Mesenteric fat pad (tissue), 1 donor: ENCODE data around the gene MLXIPL. TPM values are rescaled to one million over a fixed set of nuclear protein-coding genes. Genes with fewer than 3 reads are reported as not detected.
"Not testable (repeated sequence)": the region's sequence is repeated elsewhere in the genome, so short reads cannot be mapped to it uniquely, and the experiment has no call there.

Experiments used
- DNase-seq: peaks from one replicate; pipeline ENCODE4 v3.0.0-alpha.2; 2020; ENCODE audit warnings: low spot score
- total RNA-seq: library from RNA; stranded (reverse); fragmentation: NEBNext Ultra II Directional; extraction: Animal tissue kit (Norgen Biotek cat#: 25700); gene quantifications from one replicate; pipeline ENCODE4 v1.2.1, GENCODE V29; 2021
- donor health status: DM: yes; HTN: yes; CAD: no.

Gene MLXIPL
- total RNA-seq, 1 donor from 2014 or later: 91.5 TPM

- DNase-seq: no peak
Measured at GRCh38 chr7:73645643-73646174, 21.4 kb upstream of the MLXIPL start.

GRCh38 chr7:73644688-73645286 is 20.5 kb upstream of the MLXIPL start:
- no peak for DNase-seq

DNA sequence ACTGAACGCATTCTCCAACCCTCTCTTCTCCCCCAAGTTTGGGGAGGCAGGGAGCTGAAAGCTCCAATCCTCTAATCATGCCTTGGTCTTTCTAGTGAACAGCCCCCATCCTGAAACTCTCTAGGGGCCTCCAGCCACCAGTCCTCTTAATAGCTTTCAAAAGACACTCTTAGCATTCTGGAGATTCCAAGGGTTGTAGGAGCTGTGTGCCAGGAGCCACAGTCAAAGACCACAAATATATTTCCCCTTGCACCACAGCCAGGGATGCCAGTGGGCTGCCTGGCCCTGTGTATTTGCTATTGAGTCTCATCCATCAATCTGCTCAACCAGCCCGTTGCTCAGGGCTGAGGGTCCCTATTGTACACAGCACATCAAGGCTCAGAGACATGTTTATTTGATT is 18.5 kb upstream of the MLXIPL start:
- DNase-seq: no peak

DNA sequence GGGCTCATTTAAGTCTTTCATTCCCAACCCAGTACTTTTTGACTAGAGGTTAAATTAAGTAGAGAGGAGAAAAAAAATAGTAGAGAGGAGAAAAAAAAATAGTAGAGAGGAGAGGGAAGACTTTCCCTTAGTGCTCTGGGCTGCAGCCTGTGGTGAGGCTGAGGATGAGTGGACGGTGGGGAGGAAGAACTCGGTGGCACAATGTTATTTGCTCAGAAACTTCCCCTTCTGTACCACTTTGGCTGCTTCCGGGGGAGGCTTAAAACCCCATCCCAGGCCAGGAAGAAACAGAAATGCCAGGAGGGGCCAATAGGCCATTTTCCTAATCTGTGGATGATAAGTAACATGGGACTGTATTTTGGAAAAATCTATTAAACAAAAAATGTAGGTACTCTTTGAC is 14.6 kb upstream of the MLXIPL start:
- no peak for DNase-seq

DNA sequence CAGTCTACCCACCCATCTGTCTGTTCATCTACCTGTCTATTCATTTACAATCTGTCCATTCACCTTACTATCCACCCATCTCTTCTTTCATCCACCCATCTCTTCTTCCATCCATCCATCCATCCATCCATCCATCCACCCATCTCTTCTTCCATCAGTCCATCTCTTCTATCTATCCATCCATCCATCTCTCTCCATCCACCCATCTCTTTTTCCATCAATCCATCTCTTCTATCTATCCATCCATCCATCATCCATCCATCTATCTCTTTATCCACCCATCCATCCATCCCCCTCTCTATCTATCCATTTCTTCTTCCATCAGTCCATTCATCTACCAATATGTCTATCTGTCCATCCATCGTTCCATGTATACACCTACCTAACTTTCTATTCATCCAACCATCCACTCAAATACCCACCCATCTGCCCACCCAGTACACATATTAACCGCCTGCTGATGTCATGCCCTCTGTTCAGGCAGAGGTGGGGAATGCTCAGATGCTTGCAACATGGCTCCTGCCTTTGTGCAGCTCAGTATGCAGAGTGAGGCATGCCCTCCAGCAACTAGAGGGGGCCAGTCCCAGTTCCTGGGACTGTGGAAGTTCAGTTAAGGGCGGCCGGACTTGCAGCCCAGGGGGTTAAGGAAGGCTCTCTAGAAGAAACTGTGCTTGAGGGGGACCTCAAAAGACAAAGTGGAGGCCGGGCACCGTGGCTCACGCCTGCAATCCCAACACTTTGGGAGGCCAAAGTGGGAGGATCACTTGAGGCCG is 11.3 kb upstream of the MLXIPL start:
- no peak for DNase-seq

GRCh38 chr7:73633844-73634243 is 9.5 kb upstream of the MLXIPL start:
- no peak for DNase-seq

- no peak for DNase-seq
Measured at GRCh38 chr7:73633323-73633722, 9.0 kb upstream of the MLXIPL start.

DNA sequence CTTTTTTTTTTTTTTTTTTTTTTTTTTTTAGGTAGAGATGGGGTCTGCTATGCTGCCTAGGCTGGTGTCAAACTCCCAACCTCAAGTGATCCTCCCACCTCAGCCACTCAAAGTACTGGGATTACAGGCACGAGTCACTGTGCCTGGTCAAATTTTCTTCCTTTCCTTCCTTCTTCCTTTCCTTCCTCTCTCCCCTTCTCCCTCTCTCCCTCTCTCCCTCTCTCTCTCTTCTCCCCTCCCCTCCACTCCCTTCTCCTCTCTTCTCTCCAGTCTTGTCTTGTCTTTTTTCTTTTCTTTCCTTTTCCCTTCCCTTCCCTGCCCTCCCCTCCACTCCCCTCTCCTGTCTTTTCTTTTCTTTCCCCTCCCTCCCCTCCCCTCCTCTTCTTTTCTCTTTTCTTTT is 7.2 kb upstream of the MLXIPL start:
- DNase-seq: no peak

- DNase-seq: no peak
Measured at GRCh38 chr7:73628504-73628903, 4.2 kb upstream of the MLXIPL start.

GRCh38 chr7:73626814-73627213 is 2.5 kb upstream of the MLXIPL start:
- DNase-seq: no peak

- no peak for DNase-seq
Measured at GRCh38 chr7:73625276-73625675, 954 bp upstream of the MLXIPL start.

DNA sequence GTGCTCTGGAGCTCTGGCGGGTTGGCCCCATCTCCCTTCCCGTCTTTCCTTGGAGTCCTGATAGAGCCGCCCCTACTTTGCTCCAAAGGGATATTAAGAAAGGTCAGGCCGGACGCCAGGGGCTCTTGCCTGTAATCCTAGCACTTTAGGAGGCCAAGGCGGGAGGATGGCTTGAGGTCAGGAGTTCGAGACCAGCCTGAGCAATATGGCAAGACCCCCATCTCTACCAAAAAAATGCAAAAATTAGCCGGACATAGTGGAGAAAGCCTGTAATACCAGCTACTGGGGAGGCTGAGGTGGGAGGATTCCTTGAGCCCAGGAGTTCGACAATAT is 313 bp upstream of the MLXIPL start:
- DNase-seq: no peak

- no peak for DNase-seq
Measured at GRCh38 chr7:73622909-73623797, 1.2 kb downstream of the MLXIPL start.

DNA sequence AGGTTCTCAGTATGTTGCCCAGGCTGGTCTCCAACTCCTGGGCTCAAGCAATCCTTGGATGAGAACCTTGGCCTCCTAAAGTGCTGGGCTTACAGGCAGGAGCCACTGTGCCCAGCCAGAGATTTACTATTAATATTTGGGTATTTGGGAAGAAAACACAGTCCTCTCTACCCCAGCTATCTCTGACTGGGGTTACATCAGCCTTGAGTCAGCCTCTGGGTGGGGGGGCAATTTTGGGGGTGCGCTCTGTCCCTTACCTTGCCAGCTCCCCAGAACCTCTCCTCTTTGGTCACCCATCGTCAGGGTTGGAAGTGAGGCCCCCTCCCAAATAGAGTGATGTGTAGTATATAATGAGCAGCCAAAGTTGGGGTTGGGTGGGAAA is 1.8 kb downstream of the MLXIPL start:
- no peak for DNase-seq

GRCh38 chr7:73621168-73622063 is 2.9 kb downstream of the MLXIPL start:
- no peak for DNase-seq

GRCh38 chr7:73619394-73619793 is 4.9 kb downstream of the MLXIPL start:
- DNase-seq: not testable (repeated sequence)

- no peak for DNase-seq
Measured at GRCh38 chr7:73618538-73618937, 5.8 kb downstream of the MLXIPL start.

- DNase-seq: not testable (repeated sequence)
Measured at GRCh38 chr7:73617520-73617919, 6.8 kb downstream of the MLXIPL start.

DNA sequence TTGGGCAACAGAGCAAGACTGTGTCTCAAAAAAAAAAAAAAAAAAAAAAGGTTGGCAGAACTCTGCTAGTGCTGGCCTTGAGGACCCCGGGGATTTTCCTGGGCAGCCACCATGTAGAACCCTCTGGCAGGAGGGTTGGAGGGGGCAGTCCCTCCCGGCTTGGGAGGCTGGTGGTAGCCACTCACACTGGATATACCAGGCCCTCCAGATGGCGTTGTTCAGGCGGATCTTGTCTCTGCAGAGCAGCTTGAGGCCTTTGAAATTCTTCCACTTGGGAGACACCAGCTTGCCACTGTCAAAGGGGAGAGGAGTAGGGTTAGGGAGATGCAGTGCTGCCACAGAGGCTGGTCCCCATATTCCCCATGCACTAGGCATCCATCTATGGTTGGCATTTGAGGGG is 8.4 kb downstream of the MLXIPL start:
- DNase-seq: no peak

- DNase-seq: not testable (repeated sequence)
Measured at GRCh38 chr7:73614937-73615336, 9.4 kb downstream of the MLXIPL start.
